CD4-positive, CD25-positive, alpha-beta regulatory T cell (primary cell): ENCODE measurements around the gene FCRLA. TPM values are rescaled to one million over a fixed set of nuclear protein-coding genes. Genes with fewer than 3 reads are reported as not detected.
"Not testable (repeated sequence)": the region's sequence is repeated elsewhere in the genome, so short reads cannot be mapped to it uniquely, and the experiment has no call there.

Experiments used
- ATAC-seq, 2 donors: fragments of 150-1000 bp; cut with Tn5 transposase; one replicate each; pipeline ENCODE4 v1.10.0; 2021; ENCODE audit warnings: low read depth in 2 of 2, moderate number of reproducible peaks in 2 of 2, moderate library complexity in 1 of 2
- DNase-seq, 3 donors: peaks; one replicate each; pipeline versions ENCODE4 v3.0.0 to v3.0.0-alpha.2; 2012 to 2022; ENCODE audit warnings: mixed read lengths in 1 of 3
- H3K27ac ChIP-seq: one replicate; pipeline ENCODE4 v1.7.0; 2013; ENCODE audit warnings: mild to moderate bottlenecking, low read length; ENCODE audit not compliant: insufficient read depth, poor library complexity, severe bottlenecking
- H3K27me3 ChIP-seq: one replicate; pipeline ENCODE4 v1.7.0; 2013; ENCODE audit warnings: low read length; ENCODE audit not compliant: control insufficient read depth, insufficient read depth
- H3K36me3 ChIP-seq: one replicate; pipeline ENCODE4 v1.7.0; 2013; ENCODE audit warnings: mild to moderate bottlenecking, low read length, moderate library complexity; ENCODE audit not compliant: control insufficient read depth, insufficient read depth
- H3K4me1 ChIP-seq: 2 replicates; pipeline ENCODE4 v1.7.0; 2013; ENCODE audit warnings: mild to moderate bottlenecking, low read length; ENCODE audit not compliant: insufficient read depth, control insufficient read depth, poor library complexity, severe bottlenecking
- H3K4me3 ChIP-seq: one replicate; pipeline ENCODE4 v1.7.0; 2013; ENCODE audit warnings: low read depth, mild to moderate bottlenecking, low read length, moderate library complexity
- H3K9me3 ChIP-seq, 2 experiments: 1 replicate in 1 of 2; 2 replicates in 1 of 2; pipeline ENCODE4 v1.7.0; 2013; ENCODE audit warnings: low read length in 2 of 2, mild to moderate bottlenecking in 1 of 2, moderate library complexity in 1 of 2; ENCODE audit not compliant: control insufficient read depth in 2 of 2
- H3K27ac Mint-ChIP-seq, 3 donors: one replicate each; pipeline ENCODE4 v1.8.0; 2020 to 2022; ENCODE audit warnings: mild to moderate bottlenecking in 3 of 3, mixed read lengths in 3 of 3, moderate library complexity in 2 of 3
- H3K27me3 Mint-ChIP-seq: one replicate; pipeline ENCODE4 v1.8.0; 2022; ENCODE audit warnings: mild to moderate bottlenecking, mixed read lengths
- H3K36me3 Mint-ChIP-seq: one replicate; pipeline ENCODE4 v1.8.0; 2020; ENCODE audit warnings: mixed read lengths
- H3K4me1 Mint-ChIP-seq, 4 donors: one replicate each; pipeline ENCODE4 v1.8.0; 2020 to 2022; ENCODE audit warnings: mixed read lengths in 4 of 4, mild to moderate bottlenecking in 1 of 4
- H3K4me3 Mint-ChIP-seq, 4 donors: one replicate each; pipeline ENCODE4 v1.8.0; 2020 to 2022; ENCODE audit warnings: mild to moderate bottlenecking in 4 of 4, mixed read lengths in 4 of 4, moderate library complexity in 3 of 4
- H3K9me3 Mint-ChIP-seq, 7 donors: one replicate each; pipeline ENCODE4 v1.8.0; 2020 to 2022; ENCODE audit warnings: mixed read lengths in 7 of 7, mild to moderate bottlenecking in 3 of 7, moderate library complexity in 2 of 7
- polyA plus RNA-seq, 4 donors: library from polyadenylated mRNA; unstranded; fragments of 300-500 nt; fragmentation: Illumina TruSeq; gene quantifications; one replicate each; pipeline ENCODE4 v1.2.3, GENCODE V29; 2021
- total RNA-seq: library from RNA; stranded (reverse); gene quantifications from one replicate; pipeline ENCODE4 v1.2.3, GENCODE V29; 2022

FCRLA gene
- total and polyA plus RNA-seq, 5 donors from 2014 or later: 0.51 to 2.1 (median 0.51) TPM; not detected in 2

- no peaks in the 10 kb centered on the region for H3K36me3 ChIP-seq
- no peak overlapping the region for H3K4me3 ChIP-seq
- no peaks in the 10 kb centered on the region for H3K9me3 ChIP-seq
- Mint-ChIP-seq H3K4me1 (peaks cover 0 to 15% (median 10%) of the 10 kb centered on the region in 4 donors), H3K36me3 (no peaks in the 10 kb centered on the region), H3K27ac (no peak overlapping the region), H3K4me3 (peak overlapping the region in 1 of 4 donors; percentile 9), H3K9me3 (peaks cover 0 to 4% (median 0%) of the 10 kb centered on the region in 7 donors), H3K27me3 (peaks cover 77% of the 10 kb centered on the region)
- ATAC-seq (no peak), DNase-seq (no peak)
- peaks cover 10% of the 10 kb centered on the region for H3K27me3 ChIP-seq
- H3K27ac ChIP-seq: no peak overlapping the region
- peaks cover 11% of the 10 kb centered on the region for H3K4me1 ChIP-seq
Observed at GRCh38 chr1:161721738-161722343, 14.8 kb downstream of the FCRLA start.

DNA sequence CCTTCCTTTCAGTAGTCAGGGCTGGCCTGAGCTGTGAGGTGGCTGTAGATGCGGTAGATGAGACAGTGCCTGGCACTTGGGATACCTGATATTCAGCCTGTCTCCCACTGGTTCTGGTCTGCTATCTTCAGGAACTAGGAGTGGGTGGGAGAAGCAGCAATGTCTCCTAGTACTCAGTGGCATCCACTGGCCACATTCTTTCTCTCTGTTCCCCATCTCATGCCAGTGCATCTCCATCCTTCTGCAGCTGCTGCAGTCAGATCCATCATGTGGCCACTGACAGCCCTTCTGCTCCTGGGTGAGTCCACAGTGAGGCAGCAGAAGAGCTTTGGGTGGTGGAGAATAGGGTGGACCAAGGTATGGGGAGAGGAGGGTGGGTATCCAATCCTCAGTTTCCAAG is 15.4 kb downstream of the FCRLA start:
- no peaks in the 10 kb centered on the region for H3K36me3 ChIP-seq

GRCh38 chr1:161723459-161724141 is 16.6 kb downstream of the FCRLA start:
- H3K27ac Mint-ChIP-seq: no peak overlapping the region
- Histone ChIP-seq H3K4me1 (peaks cover 22% of the 10 kb centered on the region), H3K27ac (no peak overlapping the region), H3K27me3 (peaks cover 13% of the 10 kb centered on the region), H3K9me3 (no peaks in the 10 kb centered on the region), H3K36me3 (no peaks in the 10 kb centered on the region), H3K4me3 (no peak overlapping the region)
- H3K27me3 Mint-ChIP-seq: peaks cover 74% of the 10 kb centered on the region
- H3K4me3 Mint-ChIP-seq: peak overlapping the region in 1 of 4 donors; percentile 75
- DNase-seq (no peak), ATAC-seq (no peak)
- no peaks in the 10 kb centered on the region for H3K36me3 Mint-ChIP-seq
- peaks cover 0 to 2% (median 0%) of the 10 kb centered on the region in 7 donors for H3K9me3 Mint-ChIP-seq
- H3K4me1 Mint-ChIP-seq: peaks cover 6 to 23% (median 15%) of the 10 kb centered on the region in 4 donors

More for the DNA sequence above, 15.4 kb downstream of the FCRLA start:
- Histone ChIP-seq H3K27me3 (peaks cover 10% of the 10 kb centered on the region), H3K4me3 (no peak overlapping the region), H3K9me3 (no peaks in the 10 kb centered on the region), H3K4me1 (peaks cover 15% of the 10 kb centered on the region), H3K27ac (no peak overlapping the region)
- H3K27ac Mint-ChIP-seq: no peak overlapping the region
- H3K27me3 Mint-ChIP-seq: peaks cover 73% of the 10 kb centered on the region
- H3K9me3 Mint-ChIP-seq: peaks cover 0 to 2% (median 0%) of the 10 kb centered on the region in 7 donors
- ATAC-seq: no peak
- peaks cover under 1 to 16% (median 10%) of the 10 kb centered on the region in 4 donors for H3K4me1 Mint-ChIP-seq
- H3K36me3 Mint-ChIP-seq: no peaks in the 10 kb centered on the region
- DNase-seq: no peak
- H3K4me3 Mint-ChIP-seq: no peak overlapping the region

- ATAC-seq, DNase-seq, H3K27ac ChIP-seq, H3K9me3 Mint-ChIP-seq, H3K36me3 ChIP-seq, H3K9me3 ChIP-seq, H3K36me3 Mint-ChIP-seq: not testable (repeated sequence)
- H3K4me1 ChIP-seq: peaks cover 26% of the 10 kb centered on the region
- peaks cover 18% of the 10 kb centered on the region for H3K27me3 ChIP-seq
- Mint-ChIP-seq H3K27ac (peak overlapping the region in 2 of 3 donors; percentile 71 to 86), H3K27me3 (peaks cover 81% of the 10 kb centered on the region), H3K4me3 (peak overlapping the region; percentile 78 to 96 (median 94)), H3K4me1 (peaks cover 6 to 37% (median 24%) of the 10 kb centered on the region in 4 donors)
- H3K4me3 ChIP-seq: peak overlapping the region; percentile 70
Observed at GRCh38 chr1:161725258-161725907, 18.4 kb downstream of the FCRLA start.

- H3K27ac ChIP-seq: no peak overlapping the region
- Mint-ChIP-seq H3K27ac (peak overlapping the region; percentile 69 to 86 (median 71)), H3K4me1 (peaks cover 6 to 38% (median 24%) of the 10 kb centered on the region in 4 donors), H3K27me3 (peaks cover 78% of the 10 kb centered on the region), H3K9me3 (peaks cover 0 to 2% (median 0%) of the 10 kb centered on the region in 7 donors), H3K4me3 (peak overlapping the region; percentile 78 to 96 (median 94)), H3K36me3 (no peaks in the 10 kb centered on the region)
- peak overlapping the region; percentile 70 for H3K4me3 ChIP-seq
- peaks cover 23% of the 10 kb centered on the region for H3K27me3 ChIP-seq
- DNase-seq (peak in 2 of 3 donors; percentile 39 to 45), ATAC-seq (peak; percentile 25 to 32)
- no peaks in the 10 kb centered on the region for H3K9me3 ChIP-seq
- H3K36me3 ChIP-seq: no peaks in the 10 kb centered on the region
- peaks cover 26% of the 10 kb centered on the region for H3K4me1 ChIP-seq
Observed at GRCh38 chr1:161725908-161726472, 19.0 kb downstream of the FCRLA start.

DNA sequence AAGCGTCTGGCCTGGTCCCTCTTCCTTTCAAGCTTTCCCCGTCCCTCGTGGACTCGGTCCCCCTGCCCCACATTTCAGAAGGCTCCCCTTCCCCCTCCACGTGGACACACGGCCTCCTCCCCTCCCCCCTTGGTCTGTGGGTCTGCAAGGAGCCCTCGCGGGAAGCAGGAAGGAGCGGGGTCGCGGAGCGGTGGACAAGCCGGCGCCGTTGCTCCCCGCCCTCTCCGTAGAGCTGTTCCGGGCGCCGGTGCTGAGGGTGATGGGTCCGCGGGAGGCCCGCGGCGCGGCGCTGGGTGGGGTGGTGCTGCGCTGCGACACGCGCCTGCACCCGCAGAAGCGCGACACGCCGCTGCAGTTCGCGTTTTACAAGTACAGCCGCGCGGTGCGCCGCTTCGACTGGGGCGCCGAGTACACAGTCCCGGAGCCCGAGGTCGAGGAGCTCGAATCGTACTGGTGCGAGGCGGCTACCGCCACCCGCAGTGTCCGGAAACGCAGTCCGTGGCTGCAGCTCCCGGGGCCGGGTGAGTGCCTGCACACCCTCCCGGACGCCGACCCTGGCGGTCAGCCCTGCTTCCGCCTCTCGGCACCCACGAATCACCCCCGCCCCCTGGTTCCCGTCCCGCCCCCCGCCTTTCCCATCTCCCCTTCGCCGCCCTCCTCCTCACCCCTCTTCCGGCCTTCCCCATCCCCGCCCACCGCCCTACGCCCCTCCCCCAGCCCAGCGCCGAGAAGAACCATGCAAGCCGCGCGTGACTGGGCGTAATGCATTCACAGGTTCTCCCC is 19.6 kb downstream of the FCRLA start:
- Mint-ChIP-seq H3K9me3 (peaks cover 0 to 2% (median 0%) of the 10 kb centered on the region in 7 donors), H3K4me1 (peaks cover 6 to 38% (median 24%) of the 10 kb centered on the region in 4 donors), H3K4me3 (peak overlapping the region; percentile 93 to 96 (median 96)), H3K27ac (peak overlapping the region in 2 of 3 donors; percentile 71 to 86), H3K27me3 (peaks cover 78% of the 10 kb centered on the region), H3K36me3 (no peaks in the 10 kb centered on the region)
- no peaks in the 10 kb centered on the region for H3K9me3 ChIP-seq
- peak; percentile 61 to 62 for ATAC-seq
- peaks cover 26% of the 10 kb centered on the region for H3K4me1 ChIP-seq
- H3K36me3 ChIP-seq: no peaks in the 10 kb centered on the region
- H3K27me3 ChIP-seq: peaks cover 30% of the 10 kb centered on the region
- peak overlapping the region; percentile 14 for H3K27ac ChIP-seq
- H3K4me3 ChIP-seq: peak overlapping the region; percentile 70
- peak; percentile 52 to 64 (median 62) for DNase-seq
